Measurements from ENCODE around the gene ZNF839.

The ZNF839 gene

GRCh38 chr14:102275866-102276265 is 43.7 kb upstream of the ZNF839 start (continued):
- TF ChIP-seq HIC1 (tag by site-specific recombination; IDR thresholded peaks at IDR 0.05), result no peak

GRCh38 chr14:102277874-102278630 is 41.5 kb upstream of the ZNF839 start:
- Histone ChIP-seq H3K36me3 (ENCODE audit: control insufficient read depth in 2 of 2, insufficient read depth in 1 of 2, low read length in 2 of 2) (peaks cover 0 to 9% of the 10 kb centered on the region in 2 experiments; a peak in 2 of 3 replicates), H3K4me1 (ENCODE audit: control insufficient read depth, insufficient read depth, low read length) (no peaks in the 10 kb centered on the region), H3K4me3 (ENCODE audit: low read depth, low read length) (no peak overlapping the region), H3K27ac (ENCODE audit: extremely low read depth, low read depth, low read length) (no peak overlapping the region), H3K9me3 (ENCODE audit: control insufficient read depth, insufficient read depth, low read depth, low read length) (no peaks in the 10 kb centered on the region)
- ChIA-PET CTCF (interaction anchor here (0.6 kb wide), 1 partner anchor 27 kb away, joined by 5 read pairs; no protein-coding TSS in a partner anchor), POLR2A (no interaction called here)
- TF ChIP-seq ZNF138 (tag by site-specific recombination; IDR thresholded peaks at IDR 0.05; ENCODE audit: borderline replicate concordance), result no peak
- TF ChIP-seq ZNF670 (tag by site-specific recombination; IDR thresholded peaks at IDR 0.05; ENCODE audit: low read depth), result no peak
- TF ChIP-seq ATF2 (tag by site-specific recombination; IDR thresholded peaks at IDR 0.05; ENCODE audit: low read depth), result no peak
- TF ChIP-seq ZNF791 (tag by site-specific recombination; IDR thresholded peaks at IDR 0.05), result no peak
- no peak for TF ChIP-seq HOXD13 (CRISPR knock-in tag; IDR thresholded peaks at IDR 0.05; ENCODE audit: borderline replicate concordance)
- TF ChIP-seq ELK4 (IDR thresholded peaks at IDR 0.05; ENCODE audit: borderline replicate concordance, low read depth, low read length), result no peak
- TF ChIP-seq ZNF112 (tag by site-specific recombination; IDR thresholded peaks at IDR 0.05), result no peak
- no peak for TF ChIP-seq ZNF132 (tag by site-specific recombination; IDR thresholded peaks at IDR 0.05; ENCODE audit: borderline replicate concordance)
- no peak for TF ChIP-seq ZFHX2 (tag by site-specific recombination; conservative IDR thresholded peaks at IDR 0.05)
- TF ChIP-seq ZNF549 (tag by site-specific recombination; IDR thresholded peaks at IDR 0.05), result no peak
- TF ChIP-seq ZNF146 (tag by site-specific recombination; IDR thresholded peaks at IDR 0.05), result no peak
- TF ChIP-seq ZSCAN5A (tag by site-specific recombination; IDR thresholded peaks at IDR 0.05), result no peak
- TF ChIP-seq ZBTB17 (tag by site-specific recombination; IDR thresholded peaks at IDR 0.05), result no peak
- TF ChIP-seq RBAK (tag by site-specific recombination; IDR thresholded peaks at IDR 0.05), result no peak

GRCh38 chr14:102278631-102278935 is 41.0 kb upstream of the ZNF839 start:
- Histone ChIP-seq H3K4me1 (ENCODE audit: control insufficient read depth, insufficient read depth, low read length) (no peaks in the 10 kb centered on the region), H3K36me3 (ENCODE audit: control insufficient read depth in 2 of 2, insufficient read depth in 1 of 2, low read length in 2 of 2) (peaks cover 0 to 9% of the 10 kb centered on the region in 2 experiments; a peak in 2 of 3 replicates), H3K27ac (ENCODE audit: extremely low read depth, low read depth, low read length) (no peak overlapping the region), H3K4me3 (ENCODE audit: low read depth, low read length) (no peak overlapping the region), H3K9me3 (ENCODE audit: control insufficient read depth, insufficient read depth, low read depth, low read length) (no peaks in the 10 kb centered on the region)
- POLR2A ChIA-PET, result no interaction called here
- CTCF ChIA-PET, result interaction anchor here (0.6 kb wide), 1 partner anchor 27 kb away, joined by 5 read pairs; no protein-coding TSS in a partner anchor
- TF ChIP-seq ZNF692 (tag by site-specific recombination; IDR thresholded peaks at IDR 0.05) (no peak), ZBTB20 (tag by site-specific recombination; IDR thresholded peaks at IDR 0.05) (no peak), ZNF670 (tag by site-specific recombination; IDR thresholded peaks at IDR 0.05; ENCODE audit: low read depth) (no peak), ZNF48 (tag by site-specific recombination; IDR thresholded peaks at IDR 0.05) (no peak), PATZ1 (tag by site-specific recombination; IDR thresholded peaks at IDR 0.05) (no peak), TCF7L2 (IDR thresholded peaks at IDR 0.05; ENCODE audit: borderline replicate concordance, low read depth, low read length) (no peak), KLF7 (tag by site-specific recombination; IDR thresholded peaks at IDR 0.05; ENCODE audit: borderline replicate concordance) (no peak), ZNF292 (tag by site-specific recombination; IDR thresholded peaks at IDR 0.05; ENCODE audit: borderline replicate concordance, low read depth) (no peak), ZNF10 (tag by site-specific recombination; IDR thresholded peaks at IDR 0.05) (no peak), ZNF175 (tag by site-specific recombination; IDR thresholded peaks at IDR 0.05) (no peak)
